T-helper 2 cell (primary cell): ENCODE results near the gene RIC3.

Source experiments
- DNase-seq, 5 experiments: peaks; one replicate each; pipeline versions ENCODE4 v3.0.0 to v3.0.0-alpha.2; 2012 to 2022

Gene RIC3

GRCh38 chr11:8086001-8086479, 82.8 kb downstream of the RIC3 start:
- no peak for DNase-seq

- DNase-seq, result no peak
These were observed 83.7 kb downstream of the RIC3 start for GRCh38 chr11:8085011-8085645.

- DNase-seq, result no peak
These were observed 84.5 kb downstream of the RIC3 start for GRCh38 chr11:8084352-8084751.

GRCh38 chr11:8083871-8084281, 84.9 kb downstream of the RIC3 start:
- no peak for DNase-seq

GRCh38 chr11:8083088-8083395, 85.8 kb downstream of the RIC3 start:
- no peak for DNase-seq

GRCh38 chr11:8082391-8083087, 86.3 kb downstream of the RIC3 start:
- no peak for DNase-seq

GRCh38 chr11:8081591-8082250, 87.1 kb downstream of the RIC3 start:
- DNase-seq, result no peak

GRCh38 chr11:8080674-8081590, 87.9 kb downstream of the RIC3 start, which contains the start of gene TUB:
TUB (plus strand) TSS chr11:8081211; CDS start chr11:8081511, 300 bp downstream.
- DNase-seq, result peak in 1 of 5 experiments; percentile 8

GRCh38 chr11:8080069-8080670, 88.7 kb downstream of the RIC3 start:
- no peak for DNase-seq

GRCh38 chr11:8079111-8079675, 89.6 kb downstream of the RIC3 start:
- DNase-seq, result no peak

- no peak for DNase-seq
These were observed 93.6 kb downstream of the RIC3 start for GRCh38 chr11:8075119-8075726.

GRCh38 chr11:8071616-8072581, 96.9 kb downstream of the RIC3 start:
- no peak for DNase-seq

- DNase-seq, result no peak
These were observed 98.3 kb downstream of the RIC3 start for GRCh38 chr11:8070417-8071115.

GRCh38 chr11:8069771-8070170, 99.1 kb downstream of the RIC3 start:
- no peak for DNase-seq

GRCh38 chr11:8068605-8069221, 100.1 kb downstream of the RIC3 start:
- no peak for DNase-seq

GRCh38 chr11:8067929-8068575, 100.8 kb downstream of the RIC3 start:
- DNase-seq, result no peak

GRCh38 chr11:8067567-8067928, 101.3 kb downstream of the RIC3 start:
- DNase-seq, result no peak

GRCh38 chr11:8066911-8067455, 101.8 kb downstream of the RIC3 start:
- no peak for DNase-seq
